CD4-positive, alpha-beta T cell treated with Interferon gamma for 1 hour (primary cell): Measurements from ENCODE around the gene PAFAH2.

Source experiments
- DNase-seq: peaks from one replicate; pipeline ENCODE4 v3.0.0-alpha.2; 2020

The PAFAH2 gene

DNA sequence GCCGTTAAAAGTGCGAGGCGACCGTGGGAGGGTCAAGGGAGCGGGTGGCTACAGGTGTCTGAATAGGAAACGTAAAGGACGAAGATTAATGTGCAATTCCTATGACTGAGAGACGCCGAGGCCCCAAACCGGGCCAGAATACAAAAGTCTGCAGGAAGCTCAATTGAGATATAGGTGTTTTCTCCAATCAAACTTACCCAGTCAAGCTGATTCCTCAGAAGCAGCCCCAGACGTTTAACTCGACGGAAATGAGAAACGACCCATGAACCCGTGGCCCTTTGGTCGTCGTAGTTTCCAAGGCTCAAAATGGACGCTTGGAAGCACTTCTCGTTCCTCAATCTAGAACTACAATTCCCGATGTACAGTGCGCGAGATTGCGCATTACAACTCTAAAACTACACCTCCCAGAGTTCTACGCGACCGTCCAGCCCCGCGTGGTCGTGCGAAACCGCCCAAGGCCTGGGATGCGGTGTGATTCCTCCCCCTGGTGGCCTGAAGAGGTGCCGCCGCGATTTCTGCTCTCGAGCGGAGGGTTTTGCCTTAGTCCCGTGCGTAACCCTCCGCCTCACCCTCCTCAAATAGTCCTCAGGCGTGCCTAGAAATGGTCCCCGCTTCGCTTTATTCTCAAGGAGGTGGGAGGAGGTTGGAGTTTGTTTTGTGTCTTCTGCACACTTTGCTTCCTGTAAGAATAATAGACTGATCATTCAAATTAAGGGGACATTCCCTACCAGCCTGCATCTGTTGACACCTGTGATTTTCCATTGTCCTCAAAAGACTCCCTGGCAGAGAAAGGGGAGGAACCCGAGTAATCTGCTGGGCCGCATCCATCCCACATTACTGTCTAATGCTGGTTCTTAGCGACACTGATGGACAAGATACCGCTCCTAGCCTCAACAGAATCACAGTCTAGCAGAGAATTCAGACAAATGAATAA lies at the start of gene PAFAH2:
Gene PAFAH2, minus strand, starts transcription at position 236 of the 934 bp plus-strand sequence. CDS start 7,247 bp downstream, outside the sequence.
- peak; percentile 97 for DNase-seq

DNA sequence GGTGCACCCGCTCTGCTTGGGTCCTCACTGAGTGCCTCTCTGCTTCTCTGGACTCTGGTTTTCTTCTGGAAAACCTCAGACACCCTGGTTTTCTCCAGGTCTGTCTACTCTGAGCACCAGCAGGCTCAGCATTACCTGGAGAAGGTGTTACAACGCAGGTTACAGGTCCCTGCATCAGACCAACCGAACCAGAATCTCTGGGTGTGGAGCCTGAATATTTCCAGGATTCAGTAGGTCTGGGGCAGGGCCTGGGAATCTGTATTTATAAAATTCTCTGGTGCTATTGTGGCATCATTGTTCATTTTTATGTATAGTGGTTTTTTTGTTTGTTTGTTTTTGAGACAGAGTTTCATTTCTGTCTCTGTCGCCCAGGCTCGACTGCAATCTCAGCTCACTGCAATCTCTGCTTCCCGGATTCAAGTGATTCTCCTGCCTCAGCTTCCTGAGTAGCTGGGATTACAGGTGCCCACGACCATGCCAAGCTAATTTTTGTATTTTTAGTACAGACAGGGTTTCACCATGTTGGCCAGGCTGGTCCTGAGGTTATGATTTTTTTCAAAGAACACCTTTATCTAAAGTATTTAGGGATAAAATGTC lies 49.5 kb upstream of the PAFAH2 start:
- no peak for DNase-seq

- no peak for DNase-seq
These were observed 48.6 kb upstream of the PAFAH2 start for GRCh38 chr1:26046246-26047095.

DNA sequence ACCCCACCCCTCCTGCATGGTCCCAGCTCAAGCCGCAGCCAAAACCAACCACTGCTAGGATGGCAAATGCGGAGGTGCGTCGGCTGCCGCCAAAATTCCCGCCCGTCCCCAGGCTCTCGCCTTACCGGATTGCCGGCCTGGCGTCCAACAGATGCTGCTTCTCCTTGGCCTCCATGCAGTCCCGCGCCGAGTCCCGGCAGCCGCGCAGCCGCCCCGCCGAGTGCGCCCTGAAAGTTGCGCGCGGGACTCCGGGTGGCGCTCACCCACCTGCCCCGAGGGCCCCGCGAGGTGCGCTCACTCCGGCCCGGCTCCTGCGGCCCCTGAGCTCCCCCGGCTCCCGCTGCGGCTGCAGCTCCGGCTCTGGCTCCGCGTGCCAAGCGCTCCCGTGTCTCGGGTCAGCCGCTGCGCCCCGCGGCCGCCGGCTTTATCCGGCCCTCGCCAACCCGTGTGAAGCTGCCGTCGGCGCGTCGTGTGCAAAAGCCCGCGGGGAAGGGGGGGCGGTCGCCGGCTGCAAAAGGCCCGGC lies 47.9 kb upstream of the PAFAH2 start, which contains the start of gene SLC30A2:
Gene SLC30A2, minus strand, starts transcription at position 397 of the 524 bp plus-strand sequence. Its CDS starts 222 bp downstream, at position 175.
- DNase-seq, result no peak

- no peak for DNase-seq
These were observed 47.3 kb upstream of the PAFAH2 start for GRCh38 chr1:26044971-26045721.

- DNase-seq, result no peak
These were observed 46.6 kb upstream of the PAFAH2 start for GRCh38 chr1:26044414-26044813.

- DNase-seq, result no peak
These were observed 45.9 kb upstream of the PAFAH2 start for GRCh38 chr1:26043765-26044164.

- no peak for DNase-seq
These were observed 44.1 kb upstream of the PAFAH2 start for GRCh38 chr1:26041978-26042377.

DNA sequence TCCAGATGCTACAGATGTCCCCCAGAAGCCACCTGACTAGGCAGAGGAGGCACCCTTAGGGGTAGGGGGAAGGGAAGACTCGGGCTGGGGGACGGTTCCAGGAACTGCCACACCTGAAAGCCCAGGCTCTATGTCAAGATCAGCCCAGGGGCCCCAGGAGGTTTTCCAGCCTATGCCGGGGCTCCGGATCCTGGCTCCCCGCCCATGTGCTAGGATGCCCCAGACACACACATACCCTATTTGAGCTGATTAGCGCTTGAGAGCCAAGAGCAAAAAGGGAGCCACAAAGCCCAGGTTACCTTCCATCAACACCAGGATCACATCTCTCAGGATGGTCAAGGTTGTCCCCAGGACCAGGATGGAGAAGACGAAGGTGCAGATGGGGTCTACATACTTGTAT lies 43.5 kb upstream of the PAFAH2 start:
- no peak for DNase-seq

DNA sequence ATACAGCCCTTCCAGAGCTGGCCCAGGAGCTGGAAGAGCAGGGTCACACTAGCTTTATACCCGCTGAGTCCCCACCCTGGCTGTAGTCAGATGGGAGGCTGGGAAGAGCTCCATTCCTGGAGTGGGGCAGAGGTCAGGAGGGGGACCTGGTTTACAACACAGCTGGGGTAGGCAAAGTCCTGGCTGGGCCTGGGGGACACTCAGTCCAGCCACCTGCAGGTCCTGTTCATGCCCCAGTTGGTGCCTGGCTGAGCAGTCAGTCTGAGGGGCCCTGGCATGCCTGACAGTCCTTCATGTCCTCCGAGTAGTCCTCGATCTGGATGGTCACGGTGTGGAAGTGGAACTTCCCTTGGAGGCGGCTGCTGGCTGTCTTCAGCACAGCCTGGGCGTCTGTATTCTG lies 41.0 kb upstream of the PAFAH2 start:
- DNase-seq, result no peak

GRCh38 chr1:26038477-26038876 lies 40.6 kb upstream of the PAFAH2 start:
- DNase-seq, result no peak

DNA sequence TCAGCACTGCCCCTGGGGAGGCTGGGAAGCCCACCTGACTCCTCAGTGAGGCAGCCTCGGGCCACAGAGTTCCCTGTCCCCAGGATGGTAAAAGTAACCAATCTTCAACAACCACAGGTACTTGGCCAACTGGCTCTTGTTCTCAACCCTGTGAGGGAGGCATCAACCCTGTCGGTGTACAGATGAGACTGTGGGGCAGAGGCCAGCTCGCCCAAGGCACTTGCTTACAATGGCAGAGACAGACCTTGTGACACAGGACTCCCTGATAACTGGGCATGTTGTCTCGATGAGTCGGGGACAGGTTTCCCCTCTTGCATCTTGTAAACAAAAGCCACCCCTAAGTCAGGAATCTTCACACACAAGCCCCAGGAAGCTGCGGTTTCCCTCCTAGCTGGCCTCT lies 40.0 kb upstream of the PAFAH2 start:
- DNase-seq, result no peak

- no peak for DNase-seq
These were observed 39.0 kb upstream of the PAFAH2 start for GRCh38 chr1:26036756-26037281.

GRCh38 chr1:26035959-26036755 lies 38.3 kb upstream of the PAFAH2 start:
- peak; percentile 60 for DNase-seq

DNA sequence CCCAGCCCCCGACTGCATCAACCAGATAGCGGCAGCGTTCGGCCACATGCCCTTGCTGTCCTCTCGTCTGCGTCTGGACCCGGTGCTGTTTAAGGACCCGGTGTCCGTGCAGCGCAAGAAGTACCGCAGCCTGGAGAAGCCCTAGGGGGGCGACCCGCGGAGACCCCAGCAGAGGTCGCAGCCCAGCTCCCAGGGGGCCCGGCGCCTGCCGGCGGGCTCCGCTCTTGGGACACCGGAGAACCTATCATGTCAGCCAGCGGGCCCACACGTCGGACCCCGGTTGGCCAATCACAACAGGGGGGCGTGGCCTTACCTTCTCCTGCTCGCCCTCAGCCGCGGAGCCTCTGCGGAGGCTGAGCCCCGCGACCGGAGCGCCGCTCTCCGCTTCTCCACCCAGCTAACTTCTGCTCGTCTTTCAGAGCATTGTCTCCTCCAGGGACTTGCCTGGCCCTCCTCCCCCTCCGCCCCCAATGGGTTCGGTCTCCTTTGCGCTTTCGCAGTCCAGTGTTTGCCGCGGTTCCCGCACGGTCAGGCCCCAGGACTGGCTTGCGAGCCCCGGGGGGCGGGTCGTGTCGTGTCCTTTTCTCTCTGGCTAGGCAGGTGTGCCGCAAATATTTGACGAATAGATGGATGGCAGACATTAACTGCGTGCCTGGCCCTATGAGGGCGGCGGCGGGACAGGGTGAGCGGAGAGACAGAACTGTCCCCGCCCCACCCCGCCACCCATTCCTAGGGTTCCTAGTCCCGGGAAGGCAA lies 37.5 kb upstream of the PAFAH2 start:
- DNase-seq, result peak; percentile 93

- no peak for DNase-seq
These were observed 36.8 kb upstream of the PAFAH2 start for GRCh38 chr1:26034504-26035202.

- DNase-seq, result no peak
These were observed 34.9 kb upstream of the PAFAH2 start for GRCh38 chr1:26032656-26033357.

- DNase-seq, result no peak
These were observed 33.9 kb upstream of the PAFAH2 start for GRCh38 chr1:26031611-26032220.
